GM20000 (cell line): ENCODE measurements around the gene STARD9.
"Not testable (repeated sequence)": the region's sequence is repeated elsewhere in the genome, so short reads cannot be mapped to it uniquely, and the experiment has no call there.

Experiments
- DNase-seq: peaks from one replicate; pipeline ENCODE4 v3.0.0; 2012; ENCODE audit warnings: low spot score
- TF ChIP-seq, protein P1 (sequence below): IDR thresholded peaks from 2 replicates; pipeline ENCODE4 v1.5.1; 2012; ENCODE audit warnings: mild to moderate bottlenecking, control low read depth; ENCODE audit errors: extremely low read depth, missing control alignments

Gene STARD9

DNA sequence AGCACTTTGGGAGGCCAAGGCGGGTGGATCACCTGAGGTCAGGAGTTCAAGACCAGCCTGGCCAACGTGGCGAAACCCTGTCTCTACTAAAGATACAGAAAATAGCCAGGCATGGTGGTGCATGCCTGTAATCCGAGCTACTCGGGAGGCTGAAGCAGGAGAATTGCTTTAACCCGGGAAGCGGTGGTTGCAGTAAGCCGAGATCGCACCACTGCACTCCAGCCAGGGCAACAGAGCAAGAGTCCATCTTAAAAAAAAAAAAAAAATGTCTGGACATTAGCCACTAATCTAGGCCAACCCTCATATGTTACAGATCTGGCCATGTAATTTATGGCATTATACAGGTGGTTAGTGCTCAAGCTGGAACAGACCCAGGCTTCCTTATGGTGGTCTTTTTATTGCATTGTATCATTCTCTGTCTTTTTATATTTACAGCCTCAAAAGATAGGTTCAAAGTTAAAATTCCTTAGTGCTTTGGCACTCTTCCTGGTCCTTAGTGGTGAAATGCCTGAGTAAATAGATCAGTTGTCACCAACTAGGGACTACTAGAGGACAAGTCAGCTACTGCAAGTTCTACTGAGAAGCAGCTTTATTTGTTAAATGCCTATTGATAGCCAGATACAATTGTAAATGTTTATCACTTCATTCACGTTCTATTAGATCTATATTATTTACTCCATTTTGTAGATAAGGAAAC, 16.0 kb downstream of the STARD9 start:
- DNase-seq = no peak
- TF ChIP-seq, protein P1, sequence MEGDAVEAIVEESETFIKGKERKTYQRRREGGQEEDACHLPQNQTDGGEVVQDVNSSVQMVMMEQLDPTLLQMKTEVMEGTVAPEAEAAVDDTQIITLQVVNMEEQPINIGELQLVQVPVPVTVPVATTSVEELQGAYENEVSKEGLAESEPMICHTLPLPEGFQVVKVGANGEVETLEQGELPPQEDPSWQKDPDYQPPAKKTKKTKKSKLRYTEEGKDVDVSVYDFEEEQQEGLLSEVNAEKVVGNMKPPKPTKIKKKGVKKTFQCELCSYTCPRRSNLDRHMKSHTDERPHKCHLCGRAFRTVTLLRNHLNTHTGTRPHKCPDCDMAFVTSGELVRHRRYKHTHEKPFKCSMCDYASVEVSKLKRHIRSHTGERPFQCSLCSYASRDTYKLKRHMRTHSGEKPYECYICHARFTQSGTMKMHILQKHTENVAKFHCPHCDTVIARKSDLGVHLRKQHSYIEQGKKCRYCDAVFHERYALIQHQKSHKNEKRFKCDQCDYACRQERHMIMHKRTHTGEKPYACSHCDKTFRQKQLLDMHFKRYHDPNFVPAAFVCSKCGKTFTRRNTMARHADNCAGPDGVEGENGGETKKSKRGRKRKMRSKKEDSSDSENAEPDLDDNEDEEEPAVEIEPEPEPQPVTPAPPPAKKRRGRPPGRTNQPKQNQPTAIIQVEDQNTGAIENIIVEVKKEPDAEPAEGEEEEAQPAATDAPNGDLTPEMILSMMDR = peak; percentile 10

DNA sequence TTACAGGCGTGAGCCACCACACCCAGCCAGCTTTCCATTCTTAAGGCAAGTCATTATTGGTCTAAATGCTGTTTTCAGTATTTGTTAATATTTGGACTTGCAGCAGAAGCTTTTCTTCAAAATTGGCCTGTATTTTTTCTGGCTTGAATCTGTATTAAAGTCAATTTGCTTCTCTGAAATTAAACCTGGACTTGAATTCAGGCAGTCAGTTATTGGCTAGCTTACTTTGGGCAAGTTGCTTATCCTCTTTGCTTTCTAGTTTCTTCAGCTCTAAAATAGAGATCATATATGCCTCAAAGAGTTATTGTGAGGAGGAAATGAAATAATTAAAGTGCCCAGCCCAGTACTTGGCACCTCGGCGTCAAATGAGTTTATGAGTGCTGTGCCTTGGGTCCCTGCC, 17.3 kb downstream of the STARD9 start:
- no peak for DNase-seq
- TF ChIP-seq, protein P1 = no peak

DNA sequence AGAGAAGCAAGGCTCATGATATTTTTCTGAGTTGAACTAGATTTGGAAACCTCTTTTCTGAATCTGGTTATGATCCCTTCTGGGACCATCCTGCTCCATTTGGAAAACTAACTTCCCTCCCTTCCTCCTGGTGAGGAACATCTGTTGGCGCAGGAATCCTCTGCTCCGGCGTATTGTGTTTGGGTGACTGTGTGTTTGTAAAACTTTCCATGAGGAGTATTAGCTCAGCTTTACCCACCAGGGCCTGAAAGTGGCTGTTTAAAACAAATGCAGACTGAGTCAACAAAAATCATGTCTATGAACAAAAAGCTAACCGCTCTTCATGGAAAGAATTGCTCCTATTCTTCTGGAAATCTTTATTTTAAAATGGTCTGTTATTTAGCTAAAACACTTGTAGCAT, 17.7 kb downstream of the STARD9 start:
- DNase-seq = no peak
- TF ChIP-seq, protein P1 = no peak

DNA sequence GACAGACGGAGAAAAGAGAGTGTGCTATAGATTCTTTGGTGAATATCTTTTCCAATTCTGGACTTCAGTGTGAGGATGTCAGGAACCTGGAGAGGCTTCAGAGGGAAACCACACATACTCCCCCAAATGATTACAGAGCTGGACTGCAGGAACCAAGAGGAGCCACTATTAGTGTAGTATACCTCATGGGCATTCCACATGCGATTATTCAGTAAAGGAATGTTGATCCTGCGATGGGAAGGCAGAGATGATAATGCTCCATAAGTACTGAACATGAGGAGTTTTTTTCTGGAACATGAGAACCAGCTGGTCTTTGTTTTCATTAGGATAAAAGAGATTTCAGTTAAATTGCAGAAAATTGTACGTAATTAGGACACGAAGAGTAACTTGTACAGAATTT, 18.7 kb downstream of the STARD9 start:
- TF ChIP-seq, protein P1 = no peak
- DNase-seq = no peak

DNA sequence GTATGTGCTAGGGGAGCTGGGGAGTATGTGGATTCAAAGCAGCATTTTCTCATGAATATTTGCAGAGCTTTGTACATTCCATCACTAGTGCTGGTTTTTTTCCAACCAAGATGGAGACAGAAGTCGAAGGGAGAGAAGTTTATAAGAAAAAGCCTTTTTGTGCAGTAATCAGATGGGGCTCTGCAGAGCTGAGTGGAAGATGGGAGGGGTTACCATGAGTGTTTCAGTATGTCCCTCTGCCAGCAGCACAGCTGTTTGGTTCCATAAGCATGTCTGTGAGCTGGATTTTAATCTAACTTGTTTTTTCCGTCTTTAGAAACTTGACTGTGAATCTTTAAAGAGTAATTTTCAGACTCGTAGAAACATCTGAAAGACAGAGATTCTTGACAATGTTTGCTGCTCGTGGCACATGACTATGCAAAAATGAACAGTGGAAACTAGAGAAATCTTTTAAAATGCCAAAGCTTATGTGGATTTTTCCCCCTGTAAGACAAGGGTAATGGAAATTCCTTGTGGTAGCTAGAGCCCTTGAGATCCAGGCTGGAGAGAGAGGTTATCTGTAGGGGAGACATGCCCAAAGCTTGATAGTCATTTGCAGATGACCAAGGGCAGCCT, 20.3 kb downstream of the STARD9 start:
- TF ChIP-seq, protein P1 = no peak
- no peak for DNase-seq

DNA sequence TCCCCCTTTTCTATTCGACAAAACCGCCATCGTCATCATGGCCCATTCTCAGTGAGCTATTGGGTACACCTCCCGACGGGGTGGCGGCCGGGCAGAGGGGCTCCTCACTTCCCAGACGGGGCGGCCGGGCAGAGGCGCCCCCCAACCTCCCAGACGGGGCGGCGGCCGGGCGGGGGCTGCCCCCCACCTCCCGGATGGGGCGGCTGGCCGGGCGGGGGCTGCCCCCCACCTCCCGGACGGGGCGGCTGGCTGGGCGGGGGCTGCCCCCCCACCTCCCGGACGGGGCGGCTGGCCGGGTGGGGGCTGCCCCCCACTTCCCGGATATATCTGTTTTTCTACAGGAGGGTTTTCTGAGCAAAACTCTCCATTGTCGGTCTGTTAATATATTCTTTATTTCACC, 25.9 kb downstream of the STARD9 start:
- DNase-seq = not testable (repeated sequence)

DNA sequence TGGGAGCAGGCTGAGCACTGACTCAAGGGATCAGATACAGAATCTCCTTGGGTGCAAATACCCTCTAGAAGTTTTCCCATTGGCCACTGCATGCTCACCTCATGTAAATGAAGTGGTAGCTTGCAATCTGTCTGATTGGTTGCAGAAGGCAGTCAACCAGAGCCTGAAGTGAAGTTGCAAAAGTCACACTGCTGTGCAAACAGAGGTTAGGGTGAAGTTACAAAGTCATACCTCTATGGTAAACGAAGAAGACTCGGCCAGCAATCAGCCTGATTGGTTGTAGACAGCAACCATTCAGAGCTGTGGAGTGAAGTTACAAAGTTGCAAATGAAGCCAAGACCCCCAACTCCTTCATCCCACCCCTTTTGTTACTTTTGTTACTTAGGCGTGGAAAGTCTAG, 27.1 kb downstream of the STARD9 start:
- TF ChIP-seq, protein P1 = no peak
- no peak for DNase-seq

DNA sequence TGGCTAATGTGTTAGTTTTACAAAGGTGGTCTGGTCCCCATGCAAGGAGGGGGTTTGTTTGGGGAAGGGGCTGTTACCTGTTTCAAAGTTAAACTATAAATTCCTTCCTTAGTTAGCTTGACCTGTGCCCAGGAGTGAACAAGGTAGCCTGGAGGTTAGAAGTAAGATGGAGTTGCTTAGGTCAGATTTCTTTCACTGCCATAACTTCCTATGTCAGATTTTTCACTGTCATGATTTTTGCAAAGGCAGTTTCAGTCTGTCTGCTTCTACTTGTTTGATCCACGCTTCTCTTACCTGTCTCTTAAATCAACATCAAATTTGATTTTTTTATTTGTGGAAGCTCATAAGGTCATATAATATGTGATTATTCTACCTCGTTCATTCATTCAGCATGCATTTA, 28.6 kb downstream of the STARD9 start:
- TF ChIP-seq, protein P1 = no peak
- DNase-seq = no peak
